ENCODE measurements around the gene SIRT5.

The SIRT5 gene

GRCh38 chr6:13638014-13638413 is 63.6 kb downstream of the SIRT5 start:
- no peak for ATAC-seq

GRCh38 chr6:13638626-13639025 is 64.2 kb downstream of the SIRT5 start:
- no peak for ATAC-seq

GRCh38 chr6:13641315-13641714 is 66.9 kb downstream of the SIRT5 start:
- ATAC-seq: peak; percentile 63

- peak; percentile 23 to 37 for ATAC-seq
Observed at GRCh38 chr6:13643125-13643524, 68.7 kb downstream of the SIRT5 start.

GRCh38 chr6:13648850-13649249 is 74.4 kb downstream of the SIRT5 start:
- no peak for ATAC-seq

- peak; percentile 81 to 83 for ATAC-seq
Observed at GRCh38 chr6:13649393-13649792, 75.0 kb downstream of the SIRT5 start.

- peak; percentile 50 to 65 for ATAC-seq
Observed at GRCh38 chr6:13653296-13653695, 78.9 kb downstream of the SIRT5 start.

GRCh38 chr6:13654496-13654895 is 80.1 kb downstream of the SIRT5 start:
- ATAC-seq: no peak

GRCh38 chr6:13655700-13656099 is 81.3 kb downstream of the SIRT5 start:
- ATAC-seq: no peak

GRCh38 chr6:13660273-13660672 is 85.9 kb downstream of the SIRT5 start:
- no peak for ATAC-seq

- no peak for ATAC-seq
Observed at GRCh38 chr6:13660893-13661292, 86.5 kb downstream of the SIRT5 start.

GRCh38 chr6:13661647-13662046 is 87.2 kb downstream of the SIRT5 start:
- ATAC-seq: no peak

GRCh38 chr6:13662651-13663334 is 88.4 kb downstream of the SIRT5 start:
- ATAC-seq: no peak

GRCh38 chr6:13663986-13664385 is 89.6 kb downstream of the SIRT5 start:
- no peak for ATAC-seq

All from activated CD4-positive, CD25-positive, alpha-beta regulatory T cell treated with anti-CD3 and anti-CD28 coated beads, Interleukin-2, amount 50 U/mL, for 24 hours (primary cell).